Loucy (cell line): Measurements from ENCODE around the gene GPER1.

Source experiments
- H2AFZ ChIP-seq: fragments of 200-600 bp; sonication (generic); 2 replicates; pipeline ENCODE4 v1.6.0; 2016; ENCODE audit warnings: antibody characterized with exemption, mild to moderate bottlenecking, low read length, moderate library complexity
- H3F3A ChIP-seq: fragments of 200-600 bp; 2 replicates; pipeline ENCODE4 v1.6.0; 2016; ENCODE audit warnings: antibody characterized with exemption, low read depth, mild to moderate bottlenecking
- H3K27me3 ChIP-seq: fragments of 200-600 bp; sonication (generic); 2 replicates; pipeline ENCODE4 v1.6.1; 2014; ENCODE audit warnings: low read length, mild to moderate bottlenecking; ENCODE audit not compliant: insufficient read depth, poor library complexity, severe bottlenecking
- H3K36me3 ChIP-seq: fragments of 200-600 bp; sonication (generic); 2 replicates; pipeline ENCODE4 v1.6.1; 2016; ENCODE audit warnings: low read length; ENCODE audit not compliant: insufficient read depth
- H3K4me1 ChIP-seq: fragments of 200-600 bp; sonication (generic); 2 replicates; pipeline ENCODE4 v1.5.1; 2014; ENCODE audit warnings: low read length, mild to moderate bottlenecking; ENCODE audit not compliant: insufficient read depth, poor library complexity, severe bottlenecking
- H3K4me2 ChIP-seq: fragments of 200-600 bp; sonication (generic); 2 replicates; pipeline ENCODE4 v1.6.0; 2014; ENCODE audit warnings: antibody characterized with exemption, low read length, low read depth, mild to moderate bottlenecking; ENCODE audit not compliant: poor library complexity, severe bottlenecking
- H3K4me3 ChIP-seq: fragments of 200-600 bp; sonication (generic); 2 replicates; pipeline ENCODE4 v1.5.1; 2014; ENCODE audit warnings: low read length, mild to moderate bottlenecking, mixed read lengths; ENCODE audit not compliant: poor library complexity, severe bottlenecking
- H3K79me2 ChIP-seq: fragments of 200-600 bp; sonication (generic); 2 replicates; pipeline ENCODE4 v1.6.1; 2014; ENCODE audit warnings: low read length; ENCODE audit not compliant: insufficient read depth
- H3K9ac ChIP-seq: fragments of 200-600 bp; sonication (generic); 2 replicates; pipeline ENCODE4 v1.6.0; 2014; ENCODE audit warnings: mild to moderate bottlenecking, low read depth, low read length, moderate library complexity; ENCODE audit not compliant: poor library complexity, severe bottlenecking
- H3K9me2 ChIP-seq: fragments of 200-600 bp; sonication (generic); replicated peaks from 2 replicates; pipeline ENCODE4 v1.6.1; 2016; ENCODE audit warnings: low read depth, low read length, mixed read lengths
- H3K9me3 ChIP-seq: fragments of 200-600 bp; sonication (generic); 2 replicates; pipeline ENCODE4 v1.6.1; 2014; ENCODE audit warnings: mild to moderate bottlenecking, antibody characterized with exemption, low read length, low read depth; ENCODE audit not compliant: insufficient read depth
- H4K20me1 ChIP-seq: fragments of 200-600 bp; sonication (generic); 2 replicates; pipeline ENCODE4 v1.6.0; 2014; ENCODE audit warnings: antibody characterized with exemption, low read length, mild to moderate bottlenecking; ENCODE audit not compliant: insufficient read depth, poor library complexity, severe bottlenecking
- CTCF ChIP-seq: fragments of 200-600 bp; sonication (generic); conservative IDR thresholded peaks from 2 replicates; pipeline ENCODE4 v1.5.1; 2014; ENCODE audit warnings: mild to moderate bottlenecking, antibody characterized with exemption, low read length
- EZH2phosphoT487 ChIP-seq: fragments of 200-600 bp; IDR thresholded peaks from 2 replicates; pipeline ENCODE4 v1.6.1; 2018; ENCODE audit warnings: antibody characterized with exemption, mild to moderate bottlenecking, moderate library complexity, borderline replicate concordance

Gene GPER1

GRCh38 chr7:1066242-1066588, 21.7 kb upstream of the GPER1 start:
- Histone ChIP-seq H3K4me1 (peaks cover 13% of the 10 kb centered on the region), H3K36me3 (no peaks in the 10 kb centered on the region), H4K20me1 (no peaks in the 10 kb centered on the region), H2AFZ (no peak overlapping the region), H3F3A (0 out of 2 replicates have a peak, but pooled peaks cover 3% of the 10 kb centered on the region), H3K79me2 (no peaks in the 10 kb centered on the region), H3K27me3 (no peaks in the 10 kb centered on the region), H3K4me2 (no peak overlapping the region), H3K9me2 (no peaks in the 10 kb centered on the region), H3K9me3 (no peaks in the 10 kb centered on the region), H3K9ac (no peak overlapping the region), H3K4me3 (no peak overlapping the region)
- TF ChIP-seq EZH2phosphoT487, result no peak
- TF ChIP-seq CTCF, result no peak

- Histone ChIP-seq H3K9me2 (no peaks in the 10 kb centered on the region), H3K4me1 (peaks cover 13% of the 10 kb centered on the region), H3K4me2 (no peak overlapping the region), H3K4me3 (no peak overlapping the region), H3K9ac (no peak overlapping the region), H3K79me2 (no peaks in the 10 kb centered on the region), H4K20me1 (no peaks in the 10 kb centered on the region), H2AFZ (no peak overlapping the region), H3K36me3 (no peaks in the 10 kb centered on the region), H3F3A (0 out of 2 replicates have a peak, but pooled peaks cover 3% of the 10 kb centered on the region), H3K27me3 (no peaks in the 10 kb centered on the region), H3K9me3 (no peaks in the 10 kb centered on the region)
- TF ChIP-seq CTCF, result no peak
- no peak for TF ChIP-seq EZH2phosphoT487
Observed at GRCh38 chr7:1068013-1068412, 19.9 kb upstream of the GPER1 start.

- 0 out of 2 replicates have a peak, but pooled peaks cover 3% of the 10 kb centered on the region for H3F3A ChIP-seq
- H2AFZ ChIP-seq, result no peak overlapping the region
- H3K4me1 ChIP-seq, result peaks cover 13% of the 10 kb centered on the region
- H3K4me2 ChIP-seq, result no peak overlapping the region
- no peaks in the 10 kb centered on the region for H3K9me3 ChIP-seq
- H3K79me2 ChIP-seq, result no peaks in the 10 kb centered on the region
- no peaks in the 10 kb centered on the region for H3K27me3 ChIP-seq
- no peak for TF ChIP-seq CTCF
- no peaks in the 10 kb centered on the region for H3K36me3 ChIP-seq
- no peak overlapping the region for H3K4me3 ChIP-seq
- no peaks in the 10 kb centered on the region for H3K9me2 ChIP-seq
- no peak overlapping the region for H3K9ac ChIP-seq
- no peaks in the 10 kb centered on the region for H4K20me1 ChIP-seq
Observed at GRCh38 chr7:1068619-1069018, 19.3 kb upstream of the GPER1 start.
